Measurements from ENCODE around the gene EDN1.
"Not testable (repeated sequence)": the region's sequence is repeated elsewhere in the genome, so short reads cannot be mapped to it uniquely, and the experiment has no call there.

Gene EDN1

GRCh38 chr6:12294851-12295536, 4.8 kb downstream of the EDN1 start:
- DNase-seq (ENCODE audit: low read depth in 2 of 2), result no peak

GRCh38 chr6:12295558-12296254, 5.5 kb downstream of the EDN1 start:
- DNase-seq (ENCODE audit: low read depth in 2 of 2), result no peak

- DNase-seq (ENCODE audit: low read depth in 2 of 2), result no peak
Observed at GRCh38 chr6:12296255-12296573, 6.1 kb downstream of the EDN1 start.

GRCh38 chr6:12296604-12297003, 6.4 kb downstream of the EDN1 start:
- no peak for DNase-seq (ENCODE audit: low read depth in 2 of 2)

- no peak for DNase-seq (ENCODE audit: low read depth in 2 of 2)
Observed at GRCh38 chr6:12297363-12298016, 7.3 kb downstream of the EDN1 start.

- no peak for DNase-seq (ENCODE audit: low read depth in 2 of 2)
Observed at GRCh38 chr6:12298017-12298978, 8.1 kb downstream of the EDN1 start.

GRCh38 chr6:12298995-12299394, 8.8 kb downstream of the EDN1 start:
- no peak for DNase-seq (ENCODE audit: low read depth in 2 of 2)

GRCh38 chr6:12301018-12301417, 10.9 kb downstream of the EDN1 start:
- no peak for DNase-seq (ENCODE audit: low read depth in 2 of 2)

GRCh38 chr6:12304487-12304886, 14.3 kb downstream of the EDN1 start:
- no peak for DNase-seq (ENCODE audit: low read depth in 2 of 2)

GRCh38 chr6:12309070-12309469, 18.9 kb downstream of the EDN1 start:
- DNase-seq (ENCODE audit: low read depth in 2 of 2), result no peak

- no peak for DNase-seq (ENCODE audit: low read depth in 2 of 2)
Observed at GRCh38 chr6:12311106-12311505, 20.9 kb downstream of the EDN1 start.

- DNase-seq (ENCODE audit: low read depth in 2 of 2), result no peak
Observed at GRCh38 chr6:12312736-12313135, 22.6 kb downstream of the EDN1 start.

GRCh38 chr6:12313306-12313991, 23.3 kb downstream of the EDN1 start:
- DNase-seq (ENCODE audit: low read depth in 2 of 2), result no peak

- no peak for DNase-seq (ENCODE audit: low read depth in 2 of 2)
Observed at GRCh38 chr6:12313992-12314589, 23.9 kb downstream of the EDN1 start.

- no peak for DNase-seq (ENCODE audit: low read depth in 2 of 2)
Observed at GRCh38 chr6:12314751-12315150, 24.6 kb downstream of the EDN1 start.

- no peak for DNase-seq (ENCODE audit: low read depth in 2 of 2)
Observed at GRCh38 chr6:12315292-12316081, 25.3 kb downstream of the EDN1 start.

- DNase-seq (ENCODE audit: low read depth in 2 of 2), result no peak
Observed at GRCh38 chr6:12318749-12319148, 28.6 kb downstream of the EDN1 start.

- not testable (repeated sequence) for DNase-seq (ENCODE audit: low read depth in 2 of 2)
Observed at GRCh38 chr6:12320074-12320473, 29.9 kb downstream of the EDN1 start.

GRCh38 chr6:12324099-12324498, 33.9 kb downstream of the EDN1 start:
- DNase-seq (ENCODE audit: low read depth in 2 of 2), result no peak

GRCh38 chr6:12324748-12325147, 34.6 kb downstream of the EDN1 start:
- no peak for DNase-seq (ENCODE audit: low read depth in 2 of 2)
